Astrocyte (in vitro differentiated cells and primary cell): Measurements from ENCODE around the gene SPR. TPM values are rescaled to one million over a fixed set of nuclear protein-coding genes. Genes with fewer than 3 reads are reported as not detected.
A peak's percentile ranks its signal among the peaks of the same experiment; 100 is the strongest.

ENCODE experiments used
- DNase-seq: peaks from one replicate; pipeline ENCODE4 v3.0.0-alpha.2; 2010; ENCODE audit warnings: low read depth
- FAIRE-seq: peaks from 2 replicates; lab custom pipeline; 2011; peaks lifted over from hg19 to GRCh38; lab: Jason Lieb, UNC
- H2AFZ ChIP-seq: 2 replicates; pipeline ENCODE4 v1.6.0; 2012; ENCODE audit warnings: low read depth, low read length, inconsistent platforms
- H3K27ac ChIP-seq: 2 replicates; pipeline ENCODE4 v1.5.1; 2011; ENCODE audit warnings: low read depth, low read length, inconsistent platforms
- H3K27me3 ChIP-seq: 2 replicates; pipeline ENCODE4 v1.6.0; 2011; ENCODE audit warnings: low read length, inconsistent platforms; ENCODE audit not compliant: insufficient read depth
- H3K36me3 ChIP-seq: 2 replicates; pipeline ENCODE4 v1.5.1; 2011; ENCODE audit warnings: low read length, inconsistent platforms; ENCODE audit not compliant: insufficient read depth
- H3K4me1 ChIP-seq: 2 replicates; pipeline ENCODE4 v1.5.1; 2011; ENCODE audit warnings: low read length, inconsistent platforms; ENCODE audit not compliant: insufficient read depth
- H3K4me2 ChIP-seq: 2 replicates; pipeline ENCODE4 v1.6.0; 2012; ENCODE audit warnings: low read length, inconsistent platforms
- H3K4me3 ChIP-seq: 2 replicates; pipeline ENCODE4 v1.5.1; 2011; ENCODE audit warnings: low read depth, mild to moderate bottlenecking, low read length, inconsistent platforms; ENCODE audit not compliant: insufficient read depth
- H3K79me2 ChIP-seq: 2 replicates; pipeline ENCODE4 v1.6.0; 2012; ENCODE audit warnings: mild to moderate bottlenecking, low read length, inconsistent platforms; ENCODE audit not compliant: insufficient read depth
- H3K9ac ChIP-seq: 2 replicates; pipeline ENCODE4 v1.6.0; 2012; ENCODE audit warnings: mild to moderate bottlenecking, low read length, inconsistent platforms
- H3K9me3 ChIP-seq: 2 replicates; pipeline ENCODE4 v1.5.1; 2012; ENCODE audit warnings: low read depth, mild to moderate bottlenecking, low read length, inconsistent platforms; ENCODE audit not compliant: insufficient read depth
- H4K20me1 ChIP-seq: 2 replicates; pipeline ENCODE4 v1.6.0; 2012; ENCODE audit warnings: low read length, inconsistent platforms; ENCODE audit not compliant: insufficient read depth
- H3K27ac Mint-ChIP-seq: one replicate; pipeline ENCODE4 v1.8.0; 2021; ENCODE audit warnings: mild to moderate bottlenecking, mixed read lengths; ENCODE audit not compliant: unreplicated experiment
- H3K27me3 Mint-ChIP-seq: one replicate; pipeline ENCODE4 v1.8.0; 2021; ENCODE audit warnings: low read depth, mixed read lengths; ENCODE audit not compliant: unreplicated experiment
- H3K36me3 Mint-ChIP-seq: one replicate; pipeline ENCODE4 v1.8.0; 2021; ENCODE audit warnings: low read depth, mixed read lengths; ENCODE audit not compliant: unreplicated experiment
- H3K4me1 Mint-ChIP-seq: one replicate; pipeline ENCODE4 v1.8.0; 2021; ENCODE audit warnings: low read depth, mixed read lengths; ENCODE audit not compliant: unreplicated experiment
- H3K4me3 Mint-ChIP-seq: one replicate; pipeline ENCODE4 v1.8.0; 2021; ENCODE audit warnings: mild to moderate bottlenecking, moderate library complexity, mixed read lengths; ENCODE audit not compliant: unreplicated experiment
- H3K9me3 Mint-ChIP-seq: one replicate; pipeline ENCODE4 v1.8.0; 2021; ENCODE audit warnings: mild to moderate bottlenecking, mixed read lengths; ENCODE audit not compliant: unreplicated experiment
- EZH2 ChIP-seq: IDR thresholded peaks from 2 replicates; pipeline ENCODE4 v1.6.1; 2012; ENCODE audit warnings: mild to moderate bottlenecking, low read length, inconsistent platforms; ENCODE audit not compliant: insufficient read depth
- total RNA-seq: library from RNA; stranded (reverse); gene quantifications from 2 replicates; pipeline ENCODE4 v1.2.1, GENCODE V29; 2021
- TF ChIP-seq, protein P1 (sequence below): IDR thresholded peaks from 2 replicates; pipeline ENCODE4 v1.5.1; 2011; ENCODE audit warnings: low read depth, mild to moderate bottlenecking, inconsistent platforms, low read length, moderate library complexity; ENCODE audit not compliant: insufficient read depth

Gene SPR
- total RNA-seq, 1 donor from 2014 or later = 23.6 TPM

DNA sequence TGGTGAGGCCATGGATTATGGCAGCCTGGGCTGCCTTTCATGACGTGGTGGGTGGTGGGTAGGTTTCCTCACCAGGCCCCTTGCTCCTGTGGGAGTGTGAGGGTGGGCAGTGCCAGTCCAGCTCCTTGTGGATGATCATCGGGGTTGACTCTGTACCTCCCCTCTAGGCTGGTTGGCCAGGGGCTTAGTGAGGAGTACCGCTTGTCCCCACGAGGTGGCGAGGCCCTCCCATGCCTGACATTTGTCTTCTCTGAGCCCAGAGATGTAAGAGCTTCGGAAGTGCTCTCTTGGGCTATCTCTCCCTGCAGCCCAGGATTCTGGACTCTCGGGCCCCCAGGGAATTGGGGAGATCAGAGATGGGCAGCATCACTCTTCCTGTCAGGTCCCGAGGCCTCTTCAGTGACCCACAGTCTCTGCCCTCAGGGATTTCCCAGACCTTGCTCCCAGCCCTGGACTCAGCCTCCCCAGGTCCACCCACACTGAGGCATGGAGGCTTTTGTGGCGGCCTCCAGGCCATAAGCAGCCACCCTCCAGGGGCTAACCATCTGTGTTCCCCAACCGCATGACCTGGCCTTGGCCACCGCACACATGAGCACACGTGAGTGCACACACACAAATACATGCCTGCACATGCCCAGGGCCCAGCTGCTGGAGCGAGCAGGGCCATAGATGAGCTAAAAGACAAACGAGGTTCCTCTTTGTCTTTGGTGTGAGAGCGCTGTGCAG, 6.5 kb downstream of the SPR start:
- H3K4me2 ChIP-seq = no peak overlapping the region
- Mint-ChIP-seq H3K9me3 (no peaks in the 10 kb centered on the region), H3K4me1 (peaks cover 12% of the 10 kb centered on the region), H3K27ac (no peak overlapping the region), H3K4me3 (no peak overlapping the region), H3K27me3 (peaks cover 38% of the 10 kb centered on the region), H3K36me3 (peaks cover 19% of the 10 kb centered on the region)
- H3K4me3 ChIP-seq = no peak overlapping the region
- no peaks in the 10 kb centered on the region for H3K9me3 ChIP-seq
- peaks cover 19% of the 10 kb centered on the region for H3K27me3 ChIP-seq
- FAIRE-seq (peak; percentile 52), DNase-seq (peak; percentile 33)
- no peaks in the 10 kb centered on the region for H3K79me2 ChIP-seq
- no peak overlapping the region for H3K9ac ChIP-seq
- H2AFZ ChIP-seq = peak overlapping the region; percentile 28
- H3K36me3 ChIP-seq = no peaks in the 10 kb centered on the region
- TF ChIP-seq EZH2 = no peak
- TF ChIP-seq, protein P1, sequence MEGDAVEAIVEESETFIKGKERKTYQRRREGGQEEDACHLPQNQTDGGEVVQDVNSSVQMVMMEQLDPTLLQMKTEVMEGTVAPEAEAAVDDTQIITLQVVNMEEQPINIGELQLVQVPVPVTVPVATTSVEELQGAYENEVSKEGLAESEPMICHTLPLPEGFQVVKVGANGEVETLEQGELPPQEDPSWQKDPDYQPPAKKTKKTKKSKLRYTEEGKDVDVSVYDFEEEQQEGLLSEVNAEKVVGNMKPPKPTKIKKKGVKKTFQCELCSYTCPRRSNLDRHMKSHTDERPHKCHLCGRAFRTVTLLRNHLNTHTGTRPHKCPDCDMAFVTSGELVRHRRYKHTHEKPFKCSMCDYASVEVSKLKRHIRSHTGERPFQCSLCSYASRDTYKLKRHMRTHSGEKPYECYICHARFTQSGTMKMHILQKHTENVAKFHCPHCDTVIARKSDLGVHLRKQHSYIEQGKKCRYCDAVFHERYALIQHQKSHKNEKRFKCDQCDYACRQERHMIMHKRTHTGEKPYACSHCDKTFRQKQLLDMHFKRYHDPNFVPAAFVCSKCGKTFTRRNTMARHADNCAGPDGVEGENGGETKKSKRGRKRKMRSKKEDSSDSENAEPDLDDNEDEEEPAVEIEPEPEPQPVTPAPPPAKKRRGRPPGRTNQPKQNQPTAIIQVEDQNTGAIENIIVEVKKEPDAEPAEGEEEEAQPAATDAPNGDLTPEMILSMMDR = peak; percentile 74
- H3K4me1 ChIP-seq = peaks cover 7% of the 10 kb centered on the region
- peaks cover 6% of the 10 kb centered on the region for H4K20me1 ChIP-seq
- H3K27ac ChIP-seq = no peak overlapping the region

DNA sequence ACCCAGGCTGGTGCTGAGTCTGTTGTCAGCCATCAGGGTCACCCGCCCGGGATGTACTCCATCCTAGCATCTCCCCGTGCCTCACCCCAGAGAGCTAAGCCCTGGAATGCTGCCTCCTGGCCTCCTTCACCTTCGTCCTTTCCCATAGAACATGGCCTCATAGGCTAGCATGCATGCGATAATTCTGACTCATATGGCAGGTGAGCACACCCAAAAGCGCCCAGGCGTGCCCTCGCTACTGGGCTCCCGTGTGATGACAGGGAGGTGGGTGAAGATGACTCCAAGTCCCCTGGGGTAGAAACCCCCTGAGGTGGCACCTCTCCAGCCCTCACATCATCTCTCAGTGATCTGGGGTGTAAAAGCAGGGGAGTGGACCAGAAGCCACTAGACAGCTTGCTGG, 7.3 kb downstream of the SPR start:
- Histone ChIP-seq H3K9ac (no peak overlapping the region), H3K27me3 (peaks cover 21% of the 10 kb centered on the region), H3K4me3 (no peak overlapping the region), H3K79me2 (no peaks in the 10 kb centered on the region), H4K20me1 (peaks cover 3% of the 10 kb centered on the region), H3K4me2 (no peak overlapping the region), H2AFZ (no peak overlapping the region), H3K4me1 (peaks cover 7% of the 10 kb centered on the region), H3K36me3 (no peaks in the 10 kb centered on the region), H3K27ac (no peak overlapping the region), H3K9me3 (no peaks in the 10 kb centered on the region)
- FAIRE-seq (no peak), DNase-seq (no peak)
- Mint-ChIP-seq H3K27ac (no peak overlapping the region), H3K4me3 (no peak overlapping the region), H3K27me3 (peaks cover 41% of the 10 kb centered on the region), H3K4me1 (peaks cover 10% of the 10 kb centered on the region), H3K9me3 (no peaks in the 10 kb centered on the region), H3K36me3 (peaks cover 19% of the 10 kb centered on the region)
- TF ChIP-seq, protein P1 = no peak
- no peak for TF ChIP-seq EZH2

DNA sequence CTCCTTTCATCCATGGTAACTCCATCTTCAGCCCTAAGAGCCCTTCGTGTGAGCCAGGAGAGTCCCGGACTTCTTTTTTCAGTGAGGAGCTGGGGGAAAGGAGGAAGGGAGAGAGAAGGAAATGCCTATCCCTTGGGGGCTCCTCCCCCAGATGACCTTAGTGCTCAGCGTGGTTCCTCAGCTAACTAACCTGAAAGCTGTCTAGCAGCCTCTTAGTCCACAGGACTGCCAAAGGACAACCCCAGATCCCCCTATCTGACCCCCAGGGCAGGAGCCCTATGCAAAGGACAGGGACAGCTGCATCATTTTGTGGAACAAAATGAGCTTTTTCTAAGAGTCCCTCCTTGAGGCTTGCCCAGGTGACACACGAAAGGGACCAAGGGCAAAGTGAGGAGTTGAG, 7.9 kb downstream of the SPR start:
- no peak overlapping the region for H3K27ac Mint-ChIP-seq
- H3K36me3 Mint-ChIP-seq = peaks cover 14% of the 10 kb centered on the region
- Histone ChIP-seq H3K4me1 (peaks cover 7% of the 10 kb centered on the region), H3K9me3 (no peaks in the 10 kb centered on the region), H3K79me2 (no peaks in the 10 kb centered on the region), H3K36me3 (no peaks in the 10 kb centered on the region), H4K20me1 (peaks cover 3% of the 10 kb centered on the region), H3K9ac (no peak overlapping the region), H3K4me2 (no peak overlapping the region), H3K27me3 (peaks cover 22% of the 10 kb centered on the region), H3K4me3 (no peak overlapping the region), H3K27ac (no peak overlapping the region), H2AFZ (no peak overlapping the region)
- H3K27me3 Mint-ChIP-seq = peaks cover 42% of the 10 kb centered on the region
- no peak for FAIRE-seq
- H3K4me3 Mint-ChIP-seq = no peak overlapping the region
- H3K9me3 Mint-ChIP-seq = no peaks in the 10 kb centered on the region
- no peak for TF ChIP-seq EZH2
- TF ChIP-seq, protein P1 = no peak
- peaks cover 10% of the 10 kb centered on the region for H3K4me1 Mint-ChIP-seq
- DNase-seq = no peak
